ENCODE data around the gene OTOGL.

The OTOGL gene

GRCh38 chr12:80187660-80188090 lies 88.3 kb downstream of the OTOGL start:
- TF ChIP-seq POLR2AphosphoS5 (IDR thresholded peaks at IDR 0.05; ENCODE audit: low read depth) (no peak), GABPA (IDR thresholded peaks at IDR 0.05; ENCODE audit: low read depth) (no peak), CTCF (IDR thresholded peaks at IDR 0.05; ENCODE audit: insufficient read depth, low read length) (no peak), SPI1 (IDR thresholded peaks at IDR 0.05; ENCODE audit: borderline replicate concordance, low read depth) (no peak)
- TF ChIP-seq, protein P1, sequence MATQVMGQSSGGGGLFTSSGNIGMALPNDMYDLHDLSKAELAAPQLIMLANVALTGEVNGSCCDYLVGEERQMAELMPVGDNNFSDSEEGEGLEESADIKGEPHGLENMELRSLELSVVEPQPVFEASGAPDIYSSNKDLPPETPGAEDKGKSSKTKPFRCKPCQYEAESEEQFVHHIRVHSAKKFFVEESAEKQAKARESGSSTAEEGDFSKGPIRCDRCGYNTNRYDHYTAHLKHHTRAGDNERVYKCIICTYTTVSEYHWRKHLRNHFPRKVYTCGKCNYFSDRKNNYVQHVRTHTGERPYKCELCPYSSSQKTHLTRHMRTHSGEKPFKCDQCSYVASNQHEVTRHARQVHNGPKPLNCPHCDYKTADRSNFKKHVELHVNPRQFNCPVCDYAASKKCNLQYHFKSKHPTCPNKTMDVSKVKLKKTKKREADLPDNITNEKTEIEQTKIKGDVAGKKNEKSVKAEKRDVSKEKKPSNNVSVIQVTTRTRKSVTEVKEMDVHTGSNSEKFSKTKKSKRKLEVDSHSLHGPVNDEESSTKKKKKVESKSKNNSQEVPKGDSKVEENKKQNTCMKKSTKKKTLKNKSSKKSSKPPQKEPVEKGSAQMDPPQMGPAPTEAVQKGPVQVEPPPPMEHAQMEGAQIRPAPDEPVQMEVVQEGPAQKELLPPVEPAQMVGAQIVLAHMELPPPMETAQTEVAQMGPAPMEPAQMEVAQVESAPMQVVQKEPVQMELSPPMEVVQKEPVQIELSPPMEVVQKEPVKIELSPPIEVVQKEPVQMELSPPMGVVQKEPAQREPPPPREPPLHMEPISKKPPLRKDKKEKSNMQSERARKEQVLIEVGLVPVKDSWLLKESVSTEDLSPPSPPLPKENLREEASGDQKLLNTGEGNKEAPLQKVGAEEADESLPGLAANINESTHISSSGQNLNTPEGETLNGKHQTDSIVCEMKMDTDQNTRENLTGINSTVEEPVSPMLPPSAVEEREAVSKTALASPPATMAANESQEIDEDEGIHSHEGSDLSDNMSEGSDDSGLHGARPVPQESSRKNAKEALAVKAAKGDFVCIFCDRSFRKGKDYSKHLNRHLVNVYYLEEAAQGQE (IDR thresholded peaks at IDR 0.05; ENCODE audit: insufficient replicate concordance, low read depth): no peak
- Histone ChIP-seq H3K27me3 (ENCODE audit: insufficient read depth, poor library complexity, severe bottlenecking) (peaks cover 2% of the 10 kb centered on the region), H3K4me3 (replicated peaks; ENCODE audit: insufficient read depth, low read length) (no peak overlapping the region), H3K27ac (replicated peaks) (no peak overlapping the region)
- DNase-seq (ENCODE audit: low read depth in 1 of 2, low spot score in 1 of 2): no peak

DNA sequence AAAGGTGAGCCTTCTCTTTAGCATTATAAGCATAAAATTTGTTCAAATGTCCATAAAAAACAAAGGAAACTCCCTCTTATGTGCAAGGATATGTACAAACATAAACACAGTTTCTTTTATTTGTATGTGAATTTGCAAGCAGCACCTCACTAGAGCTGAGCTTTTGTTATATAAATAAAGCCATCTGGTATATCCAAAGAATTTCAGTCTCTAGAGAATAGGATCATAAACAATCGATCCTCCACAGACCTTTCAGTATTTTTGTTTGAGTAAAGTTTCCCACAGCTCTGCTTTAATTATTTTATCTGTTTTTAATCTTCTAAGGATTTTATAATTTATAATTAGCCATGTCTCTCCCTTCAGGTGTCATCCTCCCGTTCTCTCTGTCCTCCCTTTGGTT lies 89.2 kb downstream of the OTOGL start:
- peaks cover 2% of the 10 kb centered on the region for H3K27me3 ChIP-seq (ENCODE audit: insufficient read depth, poor library complexity, severe bottlenecking)
- no peak overlapping the region for H3K4me3 ChIP-seq (replicated peaks; ENCODE audit: insufficient read depth, low read length)
- H3K27ac ChIP-seq (replicated peaks): no peak overlapping the region
- no peak for DNase-seq (ENCODE audit: low read depth in 1 of 2, low spot score in 1 of 2)
- TF ChIP-seq GABPA (IDR thresholded peaks at IDR 0.05; ENCODE audit: low read depth) (no peak), CTCF (IDR thresholded peaks at IDR 0.05; ENCODE audit: insufficient read depth, low read length) (no peak), POLR2AphosphoS5 (IDR thresholded peaks at IDR 0.05; ENCODE audit: low read depth) (no peak), SPI1 (IDR thresholded peaks at IDR 0.05; ENCODE audit: borderline replicate concordance, low read depth) (no peak)
- TF ChIP-seq, protein P1 (IDR thresholded peaks at IDR 0.05; ENCODE audit: insufficient replicate concordance, low read depth): no peak

- H3K27me3 ChIP-seq (ENCODE audit: insufficient read depth, poor library complexity, severe bottlenecking): peaks cover 2% of the 10 kb centered on the region
- H3K27ac ChIP-seq (replicated peaks): no peak overlapping the region
- TF ChIP-seq GABPA (IDR thresholded peaks at IDR 0.05; ENCODE audit: low read depth) (no peak), POLR2AphosphoS5 (IDR thresholded peaks at IDR 0.05; ENCODE audit: low read depth) (no peak), CTCF (IDR thresholded peaks at IDR 0.05; ENCODE audit: insufficient read depth, low read length) (no peak), SPI1 (IDR thresholded peaks at IDR 0.05; ENCODE audit: borderline replicate concordance, low read depth) (no peak)
- TF ChIP-seq, protein P1 (IDR thresholded peaks at IDR 0.05; ENCODE audit: insufficient replicate concordance, low read depth): no peak
- no peak overlapping the region for H3K4me3 ChIP-seq (replicated peaks; ENCODE audit: insufficient read depth, low read length)
- no peak for DNase-seq (ENCODE audit: low read depth in 1 of 2, low spot score in 1 of 2)
These were observed 89.9 kb downstream of the OTOGL start for GRCh38 chr12:80189241-80189640.
